ENCODE results near the gene CERCAM. TPM values are rescaled to one million over a fixed set of nuclear protein-coding genes. Genes with fewer than 3 reads are reported as not detected.
A peak's percentile ranks its signal among the peaks of the same experiment; 100 is the strongest.

Gene CERCAM
- total and polyA plus RNA-seq, 2 experiments from 2014 or later, result 2.7 to 7.9 TPM

- no peak for TF ChIP-seq CTCF (conservative IDR thresholded peaks at IDR 0.05; ENCODE audit: low read depth in 2 of 2)
- TF ChIP-seq ETS1 (IDR thresholded peaks at IDR 0.05), result no peak
- TF ChIP-seq REST (IDR thresholded peaks at IDR 0.05; ENCODE audit: unreplicated experiment), result no peak
- no peak for TF ChIP-seq STAT1 (IDR thresholded peaks at IDR 0.05; ENCODE audit: unreplicated experiment)
These were observed 4.1 kb upstream of the CERCAM start (continued) for GRCh38 chr9:128416432-128417019.

- H3K9me3 Mint-ChIP-seq, result no peaks in the 10 kb centered on the region
- no peaks in the 10 kb centered on the region for H3K36me3 Mint-ChIP-seq (ENCODE audit: low read depth)
- Histone ChIP-seq H3K4me2 (peak overlapping the region; percentile 90), H3K4me3 (peak overlapping the region; percentile 83; the same call in 1 of the 2 replicates), H3K9me2 (ENCODE audit: insufficient read depth) (no peaks in the 10 kb centered on the region), H3K79me2 (replicated peaks; ENCODE audit: insufficient read depth) (no peaks in the 10 kb centered on the region), H3K27ac (ENCODE audit: low read depth) (no peak overlapping the region), H3K4me1 (ENCODE audit: insufficient read depth) (peaks cover 15% of the 10 kb centered on the region; the same call in 1 of the 2 replicates), H3F3A (replicated peaks; ENCODE audit: low read depth) (peaks cover 17% of the 10 kb centered on the region; the same call in 1 of the 2 replicates), H4K20me1 (replicated peaks; ENCODE audit: insufficient read depth) (no peaks in the 10 kb centered on the region), H3K27me3 (ENCODE audit: insufficient read depth) (peaks cover 70% of the 10 kb centered on the region), H2AFZ (peak overlapping the region; percentile 66; the same call in 1 of the 2 replicates), H3K36me3 (ENCODE audit: insufficient read depth) (no peaks in the 10 kb centered on the region)
- H3K27ac Mint-ChIP-seq, result no peak overlapping the region
- no peak for DNase-seq (ENCODE audit: low spot score)
- peaks cover 42% of the 10 kb centered on the region for H3K27me3 Mint-ChIP-seq (ENCODE audit: insufficient read depth, low read depth, poor library complexity)
- peaks cover 24% of the 10 kb centered on the region for H3K4me1 Mint-ChIP-seq
- TF ChIP-seq STAT1 (IDR thresholded peaks at IDR 0.05; ENCODE audit: unreplicated experiment), result no peak
- TF ChIP-seq ETS1 (IDR thresholded peaks at IDR 0.05), result no peak
- no peak for TF ChIP-seq POLR2AphosphoS5 (IDR thresholded peaks at IDR 0.05; ENCODE audit: low read depth)
- peak overlapping the region; percentile 66; the same call in 2 of the 3 replicates for H3K4me3 Mint-ChIP-seq
- ATAC-seq, result peak; percentile 18
These were observed 1.4 kb upstream of the CERCAM start for GRCh38 chr9:128419061-128419925.
